GM21526 (cell line): ENCODE measurements around the gene VSTM4.

ENCODE experiments used
- ATAC-seq: cut with Tn5 transposase; IDR thresholded peaks from one replicate; pipeline ENCODE4 v1.9.1; 2021; ENCODE audit warnings: moderate library complexity; ENCODE audit not compliant: unreplicated experiment, low FRiP score

The VSTM4 gene

DNA sequence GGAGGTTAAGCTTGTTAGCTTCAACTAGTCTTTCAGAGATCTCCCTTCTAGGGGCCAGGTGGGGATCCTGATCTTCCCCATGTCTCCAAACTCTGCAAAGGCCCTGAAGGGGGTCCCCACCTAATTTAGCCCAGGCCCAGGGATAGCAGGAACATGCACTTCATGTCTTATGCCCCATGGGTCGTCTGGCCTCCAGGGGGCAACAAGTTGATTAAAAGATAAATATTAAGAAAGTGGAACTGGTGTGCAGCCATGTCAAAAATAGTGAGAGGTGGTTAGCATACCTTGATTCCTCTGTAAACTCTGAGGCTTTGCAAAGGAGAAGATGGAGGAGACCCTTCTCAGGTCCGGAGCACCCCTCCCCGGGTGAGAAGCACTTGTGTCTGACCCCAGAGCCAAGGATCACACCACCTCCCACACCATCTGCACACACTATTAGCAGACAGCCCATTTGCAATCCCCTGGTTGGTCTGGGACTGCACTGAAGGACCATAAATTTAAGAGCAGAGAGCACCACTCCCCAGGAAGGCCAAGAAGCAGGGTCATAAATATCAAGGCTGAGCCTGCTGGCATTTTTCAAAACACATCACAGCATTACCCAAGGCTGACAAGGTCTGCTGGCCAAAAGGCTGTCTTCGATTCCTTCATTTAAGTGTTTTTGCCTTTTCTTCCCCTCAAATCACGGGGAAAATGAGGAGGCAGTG is 131.5 kb downstream of the VSTM4 start:
- ATAC-seq = no peak

DNA sequence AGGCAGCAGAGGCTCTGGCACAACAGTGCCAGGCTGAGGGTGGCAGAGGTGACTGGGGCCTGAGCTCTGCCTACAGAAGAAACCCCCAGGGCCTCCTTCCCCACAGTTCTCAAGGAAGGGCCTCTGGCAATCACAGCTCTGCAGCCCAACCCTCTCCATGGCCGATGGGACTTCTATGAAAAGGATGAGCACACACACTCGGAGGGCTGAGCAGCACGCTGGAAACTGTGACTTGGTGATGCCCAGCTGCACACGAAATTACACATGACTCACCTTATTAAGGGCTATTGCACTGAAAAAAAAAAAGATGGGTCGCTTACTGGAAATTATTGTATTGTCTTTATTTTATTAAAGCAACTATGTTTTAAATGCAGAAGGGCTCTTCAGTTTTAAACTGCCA is 132.7 kb downstream of the VSTM4 start:
- no peak for ATAC-seq

DNA sequence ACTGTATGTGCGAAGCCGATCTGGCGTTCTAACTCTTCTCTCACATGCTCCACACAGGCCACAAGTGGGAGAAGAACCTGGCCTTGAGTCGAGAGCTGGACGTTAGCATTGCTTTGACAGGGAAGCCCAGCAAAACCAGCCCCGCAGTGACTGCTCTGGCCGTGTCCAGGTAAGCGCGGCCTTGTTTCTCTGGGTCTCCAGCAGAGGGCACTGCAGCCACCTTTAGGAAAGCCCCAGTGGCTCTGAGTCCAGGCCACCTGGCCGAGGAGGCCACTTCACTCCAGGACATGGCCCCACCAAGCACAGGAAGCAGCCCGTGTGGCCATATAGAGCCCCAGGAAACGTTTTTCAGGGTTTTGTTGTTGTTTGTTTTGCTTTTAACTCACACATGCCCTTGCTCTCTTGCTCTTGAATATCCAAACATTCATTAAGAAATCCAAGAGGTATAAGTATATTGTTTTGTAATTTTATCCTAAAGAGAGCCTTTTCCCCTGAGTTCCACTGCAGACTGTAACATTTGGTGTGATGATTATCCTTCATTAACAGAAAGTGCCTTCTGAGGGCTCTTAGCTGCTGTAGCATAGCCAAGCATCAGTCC is 133.9 kb downstream of the VSTM4 start:
- ATAC-seq = no peak

DNA sequence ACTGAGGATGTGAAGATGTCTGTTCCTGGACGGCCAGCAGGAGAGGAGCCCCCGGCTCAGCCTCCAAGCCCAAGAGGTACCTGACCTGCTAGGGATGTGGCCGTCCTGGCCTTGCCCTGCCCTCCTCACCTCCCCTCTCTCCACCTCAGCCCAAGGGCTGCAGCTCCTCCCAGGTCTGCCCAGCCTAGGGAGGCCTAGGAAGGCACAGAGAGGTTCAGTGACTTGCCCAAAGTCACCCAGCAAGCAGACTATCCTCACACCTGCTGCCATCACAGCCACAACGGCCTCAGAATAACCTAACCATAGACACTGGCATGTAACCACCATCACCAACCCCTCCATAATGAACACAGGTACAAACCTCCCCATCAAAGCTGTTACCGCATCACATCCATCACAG is 137.0 kb downstream of the VSTM4 start:
- ATAC-seq = no peak

DNA sequence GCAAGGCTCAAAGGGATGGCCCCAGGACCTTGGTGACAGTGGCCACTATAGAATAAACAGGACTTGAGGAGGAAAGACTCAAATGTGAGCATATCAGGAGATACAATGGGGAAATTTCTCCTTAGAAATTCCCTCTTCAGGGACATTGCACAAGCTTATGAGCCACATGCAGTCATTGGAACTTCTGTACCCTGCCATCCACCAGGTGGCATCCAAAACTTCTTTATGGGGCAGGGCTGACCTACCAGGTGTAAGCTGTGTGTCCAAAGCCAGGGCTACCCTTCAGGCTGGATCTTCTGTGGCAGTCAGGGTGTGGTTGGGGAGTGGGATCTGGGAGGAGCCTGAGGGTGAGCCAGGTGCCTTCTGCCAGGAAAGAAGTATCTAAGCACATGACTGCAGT is 139.1 kb downstream of the VSTM4 start:
- no peak for ATAC-seq

DNA sequence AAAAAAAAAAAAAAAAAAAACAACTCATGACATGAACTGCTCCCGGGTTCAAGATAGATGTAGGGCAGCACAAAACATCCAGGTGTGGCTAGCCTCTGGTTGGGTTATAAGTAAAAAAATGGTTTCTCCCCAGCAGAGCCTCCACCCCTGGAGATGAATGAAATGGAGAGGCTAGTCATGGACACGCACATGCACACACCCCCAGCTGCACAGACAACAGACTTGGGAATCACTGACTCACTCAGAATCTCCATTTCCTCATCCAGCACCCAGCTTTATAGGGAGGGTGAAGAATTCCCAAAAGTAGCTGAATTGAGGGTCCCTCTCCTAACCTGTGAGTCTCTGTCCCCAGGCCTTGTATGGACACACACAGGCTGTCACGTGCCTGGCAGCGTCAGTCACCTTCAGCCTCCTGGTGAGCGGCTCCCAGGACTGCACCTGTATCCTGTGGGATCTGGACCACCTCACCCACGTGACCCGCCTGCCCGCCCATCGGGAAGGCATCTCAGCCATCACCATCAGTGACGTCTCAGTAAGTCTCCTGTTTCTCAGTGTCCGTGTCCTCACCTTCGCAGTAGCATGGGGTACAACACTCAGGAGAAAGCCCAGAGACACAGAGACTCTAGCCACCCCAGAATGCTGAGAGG is 140.7 kb downstream of the VSTM4 start:
- no peak for ATAC-seq

DNA sequence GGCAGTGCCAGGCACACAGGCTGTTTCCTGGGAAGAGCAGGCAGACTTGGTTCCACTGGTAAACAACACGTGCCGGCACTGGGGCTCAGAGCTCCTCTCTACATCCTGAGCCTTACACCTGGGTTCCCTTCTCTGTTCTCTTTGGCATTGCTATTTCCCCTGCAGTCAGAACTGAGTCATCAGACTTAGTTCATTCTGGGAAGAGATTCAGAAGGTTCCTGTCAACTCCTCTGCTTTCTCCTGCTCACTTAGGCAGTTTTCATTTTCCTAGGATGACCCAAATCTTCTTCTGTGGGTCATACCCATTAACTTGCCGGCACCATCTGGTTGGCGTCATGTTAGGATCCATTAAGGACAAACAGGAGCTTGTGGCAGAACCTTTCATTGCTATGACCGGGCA is 142.3 kb downstream of the VSTM4 start:
- ATAC-seq = no peak

DNA sequence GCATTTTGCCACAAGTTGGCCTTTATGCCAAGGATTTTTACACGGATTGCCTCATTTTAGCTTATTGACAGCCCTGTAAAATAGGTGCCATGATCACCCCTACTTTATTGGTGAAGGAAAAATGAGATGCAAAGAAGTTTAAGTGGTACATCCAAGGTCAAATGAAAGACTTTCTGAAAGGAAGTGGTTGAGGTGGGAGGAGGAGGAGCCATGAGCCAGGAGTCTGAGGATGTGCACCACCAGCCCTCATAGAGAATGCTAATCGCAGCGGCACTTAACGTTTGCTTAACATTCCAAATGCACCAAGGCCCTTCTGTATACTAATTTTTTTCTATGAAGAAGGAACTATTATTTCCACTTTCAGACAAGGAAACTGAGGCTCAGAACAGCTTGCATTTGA is 144.7 kb downstream of the VSTM4 start:
- no peak for ATAC-seq

DNA sequence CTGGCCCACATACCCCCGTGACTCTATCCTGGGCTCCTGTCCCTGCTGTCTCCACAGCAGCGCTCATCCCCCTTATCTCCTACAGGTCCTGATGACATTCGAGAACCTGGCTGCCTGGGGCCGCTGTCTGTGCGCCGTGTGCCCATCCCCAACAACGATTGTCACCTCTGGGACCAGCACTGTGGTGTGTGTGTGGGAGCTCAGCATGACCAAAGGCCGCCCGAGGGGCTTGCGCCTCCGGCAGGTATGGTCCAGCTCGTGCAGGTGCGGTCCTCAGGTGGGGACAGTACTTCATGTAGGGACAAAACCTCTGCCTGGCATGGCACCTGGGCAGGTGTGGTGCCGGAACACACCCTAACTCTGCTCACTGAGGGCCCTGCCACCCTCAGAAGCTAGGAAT is 145.3 kb downstream of the VSTM4 start:
- no peak for ATAC-seq

DNA sequence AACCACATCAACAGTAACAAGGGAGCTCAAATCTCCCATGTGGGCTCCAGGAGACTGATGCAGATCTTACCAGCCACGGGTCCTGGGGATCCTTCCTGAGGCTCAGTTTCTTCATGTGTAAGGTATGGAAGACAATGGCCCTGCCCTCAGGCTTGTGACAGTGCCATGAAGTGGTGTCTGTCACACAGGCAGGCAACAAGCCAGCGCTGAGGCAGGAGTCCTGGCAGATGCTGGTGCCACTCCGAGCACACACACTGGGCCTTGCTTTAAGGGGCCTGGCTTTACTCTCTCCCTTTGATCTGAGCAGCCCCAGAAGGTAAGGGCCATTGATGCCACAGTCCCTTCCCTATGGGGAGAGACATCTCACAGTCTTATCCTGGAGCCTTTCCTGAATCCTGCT is 147.3 kb downstream of the VSTM4 start:
- no peak for ATAC-seq

DNA sequence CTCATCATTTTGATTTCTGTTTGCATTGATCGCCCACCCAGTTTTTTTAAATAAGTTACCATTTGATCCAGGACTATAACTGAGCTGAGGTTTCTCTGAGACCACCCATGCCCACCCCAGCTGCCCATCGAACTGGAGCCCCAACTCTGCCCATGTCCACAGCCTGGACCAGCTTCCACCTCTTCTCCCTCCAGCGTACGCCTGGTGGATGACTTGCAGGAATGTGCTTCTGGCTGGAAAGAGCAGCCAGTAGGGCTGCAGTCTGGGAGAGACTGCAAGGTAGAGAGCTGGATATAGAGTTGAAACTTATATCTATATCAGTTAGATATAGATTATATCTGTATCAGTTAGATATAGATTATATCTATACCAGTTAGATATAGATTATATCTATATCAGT is 149.9 kb downstream of the VSTM4 start:
- ATAC-seq = no peak
